GM12873 (cell line): ENCODE results near the gene CXorf65.

ENCODE experiments used
- TF ChIP-seq, protein P1 (sequence below): IDR thresholded peaks from 2 replicates; pipeline ENCODE4 v1.5.1; 2012; ENCODE audit warnings: low read depth, mild to moderate bottlenecking, moderate library complexity, low read length, control low read depth; ENCODE audit not compliant: insufficient read depth; ENCODE audit errors: missing control alignments

CXorf65 gene

DNA sequence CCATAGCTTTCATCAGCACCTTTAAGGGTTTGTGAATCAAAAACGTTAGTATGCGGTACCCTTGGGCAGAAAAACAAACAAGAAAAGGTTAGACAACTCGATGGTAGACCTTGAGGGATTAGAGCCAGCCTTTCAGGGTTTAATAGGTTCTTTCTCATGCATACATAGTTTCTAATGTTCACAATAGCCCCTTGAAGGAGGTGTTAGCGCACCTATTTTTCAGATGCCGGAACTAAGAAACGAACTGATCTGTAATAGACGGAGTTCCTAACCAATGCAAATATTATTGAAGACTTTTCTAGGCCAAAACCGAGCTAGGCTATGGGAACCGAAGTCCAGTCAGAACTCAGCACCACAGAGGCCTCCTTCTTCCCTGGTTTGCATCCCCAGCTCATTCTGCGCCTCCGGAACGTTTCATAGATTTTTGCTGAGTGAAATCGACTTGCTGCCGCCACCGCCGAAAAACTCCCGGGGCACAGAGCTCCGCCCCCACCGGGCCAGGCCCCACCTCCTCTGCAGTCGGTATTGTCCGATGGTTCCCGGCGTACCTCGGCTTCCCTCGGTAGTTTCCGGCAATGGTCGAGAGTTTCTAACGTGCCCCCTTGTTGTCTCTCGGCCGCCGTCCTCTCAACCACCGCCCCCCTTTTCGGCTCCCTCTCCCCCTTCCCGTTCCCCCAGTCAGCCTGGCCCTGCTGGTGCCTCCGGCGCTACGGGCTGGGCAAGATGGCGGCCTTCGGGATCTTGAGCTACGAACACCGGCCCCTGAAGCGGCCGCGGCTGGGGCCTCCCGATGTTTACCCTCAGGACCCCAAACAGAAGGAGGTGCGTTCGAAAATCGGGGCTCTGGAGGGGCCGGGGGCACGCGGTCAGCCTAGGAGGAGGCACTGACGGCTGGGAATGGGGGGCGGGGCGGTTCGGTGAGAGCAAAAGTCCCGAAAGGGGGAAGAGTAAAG is 11.8 kb upstream of the CXorf65 start, which contains the start of gene MED12:
TSS of gene MED12 (plus strand) at position 565 of the 953 bp plus-strand sequence. CDS start at position 724, 159 bp downstream.
- TF ChIP-seq, protein P1, sequence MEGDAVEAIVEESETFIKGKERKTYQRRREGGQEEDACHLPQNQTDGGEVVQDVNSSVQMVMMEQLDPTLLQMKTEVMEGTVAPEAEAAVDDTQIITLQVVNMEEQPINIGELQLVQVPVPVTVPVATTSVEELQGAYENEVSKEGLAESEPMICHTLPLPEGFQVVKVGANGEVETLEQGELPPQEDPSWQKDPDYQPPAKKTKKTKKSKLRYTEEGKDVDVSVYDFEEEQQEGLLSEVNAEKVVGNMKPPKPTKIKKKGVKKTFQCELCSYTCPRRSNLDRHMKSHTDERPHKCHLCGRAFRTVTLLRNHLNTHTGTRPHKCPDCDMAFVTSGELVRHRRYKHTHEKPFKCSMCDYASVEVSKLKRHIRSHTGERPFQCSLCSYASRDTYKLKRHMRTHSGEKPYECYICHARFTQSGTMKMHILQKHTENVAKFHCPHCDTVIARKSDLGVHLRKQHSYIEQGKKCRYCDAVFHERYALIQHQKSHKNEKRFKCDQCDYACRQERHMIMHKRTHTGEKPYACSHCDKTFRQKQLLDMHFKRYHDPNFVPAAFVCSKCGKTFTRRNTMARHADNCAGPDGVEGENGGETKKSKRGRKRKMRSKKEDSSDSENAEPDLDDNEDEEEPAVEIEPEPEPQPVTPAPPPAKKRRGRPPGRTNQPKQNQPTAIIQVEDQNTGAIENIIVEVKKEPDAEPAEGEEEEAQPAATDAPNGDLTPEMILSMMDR, result no peak

DNA sequence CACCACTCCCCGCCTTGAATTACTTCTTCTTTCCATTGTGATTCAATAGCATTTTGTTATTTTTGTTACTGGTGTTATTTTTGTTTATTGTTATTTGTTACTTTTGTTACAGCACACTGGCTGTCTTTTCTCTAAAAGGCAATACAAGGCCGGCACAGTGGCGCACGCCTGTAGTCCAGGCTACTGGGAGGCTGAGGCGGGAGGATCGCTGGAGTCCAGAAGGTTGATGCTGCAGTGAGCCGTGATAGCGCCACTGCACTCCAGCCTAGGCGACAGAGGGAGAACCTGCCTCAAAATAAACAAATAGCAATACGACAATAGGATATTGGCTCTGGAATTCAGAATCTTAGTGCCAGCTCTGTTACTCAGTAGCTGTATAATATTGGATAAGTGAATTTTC is 10.8 kb upstream of the CXorf65 start:
- TF ChIP-seq, protein P1, result no peak

DNA sequence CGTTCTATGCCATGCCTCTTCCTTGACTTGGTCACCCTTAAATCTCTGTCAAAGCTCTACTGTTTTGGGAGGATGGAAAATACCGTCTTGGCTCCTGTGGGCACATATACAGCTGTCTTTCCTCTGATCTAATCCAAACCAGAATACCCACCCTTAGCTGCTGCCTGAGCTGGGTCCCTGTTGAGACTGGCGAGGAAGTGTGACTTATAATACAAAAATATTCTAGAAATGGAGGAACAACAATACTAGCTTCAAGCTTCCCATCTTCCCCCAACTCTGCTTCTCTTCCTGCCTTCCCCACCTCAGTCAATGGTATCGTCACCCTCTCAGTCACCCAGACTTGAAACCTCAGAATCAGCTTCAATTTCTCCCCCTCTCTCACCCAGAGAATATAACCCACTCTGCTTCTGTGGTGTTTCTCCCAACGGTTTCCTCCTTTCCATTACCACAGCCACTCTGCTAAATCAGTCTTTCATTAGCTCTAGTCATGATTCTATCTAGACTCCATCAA is 5.4 kb upstream of the CXorf65 start:
- TF ChIP-seq, protein P1, result no peak

DNA sequence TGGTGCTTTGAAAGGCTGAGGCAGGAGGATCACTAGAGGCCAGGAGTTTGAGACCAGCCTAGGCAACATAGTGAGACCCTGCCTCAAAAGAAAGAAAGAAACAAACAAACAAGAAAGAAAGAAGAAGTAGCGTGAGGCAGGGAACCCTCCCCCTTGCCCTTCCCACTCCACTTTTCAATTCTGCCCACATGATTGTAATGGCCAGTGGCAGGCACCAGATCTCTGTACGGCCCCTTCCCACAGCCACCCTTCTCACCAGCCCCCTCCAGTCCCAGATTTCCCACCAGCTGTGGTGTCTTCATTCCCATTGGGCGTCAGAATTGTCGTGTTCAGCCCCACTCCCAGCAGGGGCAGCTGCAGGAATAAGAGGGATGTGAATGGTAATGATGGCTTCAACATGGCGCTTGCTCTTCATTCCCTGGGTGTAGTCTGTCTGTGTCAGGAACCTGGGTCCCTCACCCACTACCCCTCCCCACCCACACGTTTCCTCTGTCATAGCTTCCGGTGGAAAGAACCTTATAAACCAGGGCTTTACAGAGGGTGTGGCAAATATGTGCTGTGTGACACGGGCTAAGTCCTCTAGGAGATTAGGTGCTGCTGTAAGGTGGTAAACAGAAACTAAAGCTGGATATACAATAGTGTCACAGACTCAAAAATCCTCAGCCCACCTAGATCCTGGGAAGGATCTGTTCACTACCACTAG is 4.8 kb upstream of the CXorf65 start, which contains the start of gene IL2RG:
TSS of gene IL2RG (minus strand) at position 437 of the 703 bp plus-strand sequence. CDS start at position 399, 38 bp downstream.
- TF ChIP-seq, protein P1, result no peak

DNA sequence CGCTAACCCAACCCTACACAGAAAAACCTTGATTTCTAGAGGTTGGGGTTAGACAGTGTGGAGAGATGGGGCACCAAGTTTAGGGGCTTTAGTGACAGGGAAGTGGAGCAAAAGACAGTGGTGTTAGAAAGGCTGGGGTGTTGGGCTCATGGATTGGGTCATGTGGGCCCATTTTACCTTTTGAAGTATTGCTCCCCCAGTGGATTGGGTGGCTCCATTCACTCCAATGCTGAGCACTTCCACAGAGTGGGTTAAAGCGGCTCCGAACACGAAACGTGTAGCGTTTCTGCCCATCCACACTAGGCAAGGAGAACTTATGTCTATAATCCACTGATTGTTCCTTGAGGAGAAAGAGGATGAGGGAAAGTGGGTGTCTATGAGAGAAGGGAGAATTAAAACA is 2.5 kb upstream of the CXorf65 start:
- TF ChIP-seq, protein P1, result peak; percentile 14

DNA sequence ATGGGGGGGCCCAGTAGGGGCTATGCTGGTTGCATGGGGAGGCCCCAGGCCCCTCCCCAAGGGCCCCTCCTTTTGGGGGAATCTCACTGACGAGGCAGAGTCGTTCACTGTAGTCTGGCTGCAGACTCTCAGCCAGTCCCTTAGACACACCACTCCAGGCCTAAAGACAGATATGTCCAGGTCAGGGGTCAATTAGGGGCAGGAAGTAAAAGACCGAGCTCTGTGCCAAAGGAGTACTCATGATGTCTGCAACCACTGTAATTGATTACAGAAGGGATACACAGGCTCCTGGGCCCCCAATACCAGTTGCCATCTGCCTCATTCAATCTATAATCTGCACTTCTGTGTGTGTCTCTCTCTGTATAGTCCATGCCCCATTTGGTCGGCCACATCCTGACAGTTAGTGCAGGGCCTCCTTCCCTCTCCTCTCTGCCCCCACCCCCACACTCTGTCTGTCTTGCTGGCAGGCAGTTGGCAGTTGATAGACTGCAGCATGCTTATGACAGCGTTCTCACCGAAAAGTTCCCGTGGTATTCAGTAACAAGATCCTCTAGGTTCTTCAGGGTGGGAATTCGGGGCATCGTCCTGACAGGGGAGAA is 1.3 kb upstream of the CXorf65 start:
- TF ChIP-seq, protein P1, result no peak

DNA sequence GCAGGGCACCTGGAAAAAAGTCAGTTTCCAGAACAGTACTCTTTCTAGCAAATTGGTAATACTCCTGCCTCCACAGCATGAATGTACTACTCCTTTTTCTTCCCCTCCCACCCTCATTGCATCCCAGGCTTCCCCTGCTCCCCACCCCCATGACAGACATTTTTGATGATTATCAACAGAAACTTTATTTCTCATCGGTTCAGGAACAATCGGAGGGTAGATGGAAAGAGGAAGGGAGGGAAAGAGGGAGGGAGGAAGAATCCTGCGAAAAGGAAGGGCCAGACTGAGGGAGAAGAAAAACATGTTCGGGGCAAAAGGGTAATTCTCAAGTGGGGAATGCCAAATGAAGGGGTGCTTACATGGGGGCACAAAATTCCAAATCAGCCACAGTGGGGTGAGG is 705 bp upstream of the CXorf65 start:
- TF ChIP-seq, protein P1, result no peak
